Stimulated activated CD8-positive, alpha-beta memory T cell treated with anti-CD3 and anti-CD28 coated beads, Interleukin-4, amount 100 ng/mL, for 1 hour (primary cell): ENCODE data around the gene HBP1.
"Not testable (repeated sequence)": the region's sequence is repeated elsewhere in the genome, so short reads cannot be mapped to it uniquely, and the experiment has no call there.

Source experiments
- DNase-seq, 2 donors: peaks; one replicate each; pipeline ENCODE4 v3.0.0-alpha.2; 2020; ENCODE audit warnings: low read depth in 2 of 2, low spot score in 1 of 2

HBP1 gene

DNA sequence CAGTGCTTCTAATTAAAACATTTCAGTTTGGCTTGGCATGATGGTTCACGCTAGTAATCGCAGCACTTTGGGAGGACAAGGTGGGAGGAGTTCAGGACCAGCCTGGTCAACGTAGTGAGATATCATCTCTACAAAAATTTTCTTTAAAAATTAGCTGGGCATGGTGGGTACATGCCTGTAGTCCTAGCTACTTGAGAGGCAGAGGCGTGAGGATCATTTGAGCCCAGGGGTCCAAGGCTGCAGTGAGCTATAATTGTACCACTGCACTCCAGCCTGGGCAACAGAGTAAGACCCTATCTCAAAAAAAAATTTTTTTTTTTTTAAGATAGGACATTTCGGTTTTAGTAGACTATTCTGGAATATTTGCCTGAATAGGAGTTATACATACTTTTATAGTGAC is 12.4 kb downstream of the HBP1 start:
- DNase-seq = no peak

DNA sequence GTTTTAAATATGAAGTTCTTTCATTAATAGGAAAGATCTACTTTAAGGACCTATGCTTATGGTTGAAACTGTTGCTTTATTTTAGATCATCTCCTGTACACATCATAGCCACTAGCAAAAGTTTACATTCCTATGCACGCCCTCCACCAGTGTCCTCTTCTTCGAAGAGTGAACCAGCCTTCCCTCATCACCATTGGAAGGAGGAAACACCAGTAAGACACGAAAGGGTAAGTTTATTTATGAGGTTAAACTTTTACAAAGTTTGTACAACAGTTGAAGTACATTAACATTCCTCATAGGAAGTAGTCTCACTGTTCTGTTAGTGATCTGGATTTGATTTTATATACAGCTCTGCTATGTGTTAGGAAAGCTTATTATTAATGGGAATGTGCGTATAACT is 16.9 kb downstream of the HBP1 start:
- DNase-seq = no peak

DNA sequence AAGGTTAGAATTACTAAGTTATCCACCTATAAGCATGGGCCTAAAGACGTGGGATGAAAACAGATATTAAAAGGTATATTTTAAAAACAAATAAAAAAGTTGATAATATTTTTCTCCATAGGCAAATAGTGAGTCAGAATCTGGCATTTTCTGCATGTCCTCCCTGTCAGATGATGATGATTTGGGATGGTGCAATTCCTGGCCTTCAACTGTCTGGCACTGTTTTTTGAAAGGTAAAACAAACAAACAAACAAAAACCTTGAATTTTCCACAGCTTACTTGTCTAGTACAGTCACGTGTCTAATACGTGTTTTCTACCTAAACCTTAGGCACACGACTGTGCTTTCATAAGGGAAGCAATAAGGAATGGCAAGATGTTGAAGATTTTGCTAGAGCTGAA is 17.4 kb downstream of the HBP1 start:
- no peak for DNase-seq

DNA sequence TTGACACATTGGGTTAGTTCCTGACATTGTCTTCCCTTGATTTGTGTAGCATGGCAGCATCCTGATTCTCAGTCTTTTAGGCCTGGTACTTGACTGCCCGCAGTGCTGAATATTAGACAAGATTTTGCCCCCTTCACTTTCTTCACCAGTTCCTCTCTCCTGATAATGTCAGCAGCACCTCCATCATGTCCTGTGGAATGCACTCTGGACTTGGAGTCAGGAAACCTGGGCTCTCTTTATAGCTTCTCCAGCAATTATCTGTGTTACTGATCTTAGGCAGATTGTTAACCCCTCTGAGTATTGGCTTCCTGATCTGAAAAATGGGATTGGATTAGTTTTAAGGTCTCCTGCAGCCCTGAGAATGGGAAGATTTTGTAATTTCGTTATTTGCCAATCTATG is 19.0 kb downstream of the HBP1 start:
- DNase-seq = no peak

GRCh38 chr7:107190090-107190489 is 21.3 kb downstream of the HBP1 start:
- DNase-seq = no peak

- DNase-seq = no peak
Measured at GRCh38 chr7:107194052-107194451, 25.2 kb downstream of the HBP1 start.

DNA sequence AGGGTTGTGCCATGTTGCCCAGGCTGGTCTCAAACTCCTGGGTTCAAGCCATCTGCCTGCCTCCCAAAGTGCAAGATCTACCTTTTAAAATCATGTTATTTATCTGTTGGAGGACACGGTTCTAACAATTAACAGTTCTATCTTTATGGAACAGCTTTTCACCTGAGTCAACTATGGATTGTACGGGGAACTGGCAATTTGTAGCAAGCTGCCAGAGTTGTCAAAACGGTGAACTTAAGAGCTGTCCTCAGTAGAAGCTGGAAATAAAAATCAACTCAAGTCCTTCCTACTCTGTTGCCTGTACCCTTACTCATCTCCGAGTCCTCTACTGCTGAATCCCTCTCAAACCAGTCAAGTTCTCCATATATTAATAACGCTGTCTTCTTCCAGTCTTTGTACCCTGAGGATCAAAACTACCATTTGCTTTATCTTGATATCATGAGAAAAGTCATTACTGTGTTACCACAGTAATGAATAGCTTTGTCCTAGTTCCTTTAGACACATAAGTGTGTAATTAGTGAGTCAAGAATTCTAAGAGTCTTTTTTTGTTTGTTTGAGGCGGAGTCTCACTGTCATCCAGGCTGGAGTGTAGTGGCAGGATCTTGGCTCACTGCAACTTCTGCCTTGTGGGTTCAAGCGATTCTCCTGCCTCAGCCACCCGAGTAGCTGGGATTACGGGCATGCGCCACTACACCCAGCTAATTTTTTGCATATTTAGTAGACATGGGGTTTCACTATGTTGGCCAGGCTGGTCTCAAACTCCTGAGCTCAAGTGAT is 28.2 kb downstream of the HBP1 start:
- DNase-seq = no peak

- DNase-seq = no peak
Measured at GRCh38 chr7:107201795-107202450, 33.1 kb downstream of the HBP1 start.

DNA sequence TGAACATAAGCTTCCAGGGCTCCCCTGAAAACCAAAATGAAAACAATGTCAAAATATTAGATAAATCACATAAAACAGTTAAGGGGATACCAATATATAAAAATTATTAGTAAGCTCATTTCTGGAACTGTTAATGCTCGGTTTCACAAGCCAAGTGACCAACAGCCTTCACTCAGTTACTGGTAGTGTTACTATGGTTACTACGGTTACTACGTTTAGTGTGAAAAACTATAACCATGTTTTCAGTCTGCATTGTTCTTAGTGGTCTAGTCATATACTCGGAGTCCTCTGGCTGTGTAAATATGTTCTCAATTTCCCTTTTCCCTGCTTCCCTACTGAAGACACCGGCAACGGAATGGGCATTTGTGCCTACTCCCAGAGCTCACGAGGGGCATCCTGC is 34.8 kb downstream of the HBP1 start:
- no peak for DNase-seq

- no peak for DNase-seq
Measured at GRCh38 chr7:107206136-107206535, 37.3 kb downstream of the HBP1 start.

DNA sequence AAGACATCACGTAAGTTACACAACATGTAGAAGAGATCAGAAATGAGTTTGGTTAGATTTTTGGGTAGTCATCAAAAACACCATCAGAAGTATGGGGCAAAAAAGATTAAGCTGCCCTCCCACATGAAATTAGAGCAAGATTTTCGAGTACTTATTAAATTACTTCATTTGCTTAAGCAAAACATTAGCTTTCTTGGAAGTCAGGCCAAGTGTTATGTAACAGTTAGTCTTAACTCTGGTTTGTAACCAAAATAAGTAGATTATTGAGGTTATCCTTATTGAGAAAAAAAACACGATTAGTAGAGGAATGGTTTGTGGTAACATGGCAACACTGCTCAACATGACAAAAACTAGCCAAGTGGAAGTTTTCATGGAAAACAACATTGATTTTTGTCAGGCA is 37.9 kb downstream of the HBP1 start:
- no peak for DNase-seq

DNA sequence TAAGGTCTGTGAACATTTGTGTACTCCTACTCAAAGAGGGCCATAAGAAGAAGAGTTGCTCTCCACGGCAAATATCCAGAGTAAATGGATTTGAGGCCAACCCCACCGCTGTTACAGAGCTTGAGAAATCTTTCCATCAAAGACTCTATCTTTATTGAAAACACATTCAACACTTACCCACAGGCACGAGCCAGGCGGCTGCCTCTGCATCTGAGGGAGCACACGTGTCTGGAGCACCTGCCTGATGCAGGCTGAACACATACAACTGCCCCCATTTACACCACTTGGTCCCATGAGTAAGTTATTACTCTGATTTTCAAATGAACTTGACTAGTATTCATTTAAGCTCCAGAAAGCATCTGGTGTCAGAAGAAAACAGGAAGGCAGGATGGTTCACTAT is 38.7 kb downstream of the HBP1 start:
- DNase-seq = no peak

DNA sequence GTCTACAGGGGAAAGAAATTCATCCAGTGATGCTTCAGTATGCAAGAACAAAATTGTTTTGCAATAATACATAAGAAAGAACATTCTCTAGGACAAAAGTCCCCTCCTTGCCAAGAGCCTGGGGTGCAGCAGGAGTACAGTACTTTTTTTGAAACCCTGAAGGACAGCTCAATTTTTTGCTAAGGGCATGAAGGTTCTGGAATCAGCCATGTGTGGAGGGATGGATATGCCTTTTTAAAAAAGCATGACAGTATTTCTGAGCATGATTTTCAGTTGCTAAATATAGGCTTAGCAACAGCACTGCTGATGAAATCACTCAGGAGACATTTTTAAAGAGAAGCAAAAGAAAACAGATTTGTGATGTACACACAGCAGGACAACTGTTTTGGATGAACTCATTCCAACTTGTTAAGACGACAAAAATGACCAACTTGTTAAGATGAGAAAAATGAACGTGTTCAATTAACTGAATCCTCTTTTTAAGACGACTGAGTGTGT is 39.3 kb downstream of the HBP1 start:
- DNase-seq = no peak

- DNase-seq = no peak
Measured at GRCh38 chr7:107208563-107208962, 39.8 kb downstream of the HBP1 start.

- no peak for DNase-seq
Measured at GRCh38 chr7:107209565-107209964, 40.8 kb downstream of the HBP1 start.

GRCh38 chr7:107210400-107210799 is 41.6 kb downstream of the HBP1 start:
- no peak for DNase-seq

GRCh38 chr7:107212725-107213124 is 43.9 kb downstream of the HBP1 start:
- no peak for DNase-seq

GRCh38 chr7:107213193-107213788 is 44.5 kb downstream of the HBP1 start:
- no peak for DNase-seq

GRCh38 chr7:107213945-107214344 is 45.1 kb downstream of the HBP1 start:
- DNase-seq = no peak

DNA sequence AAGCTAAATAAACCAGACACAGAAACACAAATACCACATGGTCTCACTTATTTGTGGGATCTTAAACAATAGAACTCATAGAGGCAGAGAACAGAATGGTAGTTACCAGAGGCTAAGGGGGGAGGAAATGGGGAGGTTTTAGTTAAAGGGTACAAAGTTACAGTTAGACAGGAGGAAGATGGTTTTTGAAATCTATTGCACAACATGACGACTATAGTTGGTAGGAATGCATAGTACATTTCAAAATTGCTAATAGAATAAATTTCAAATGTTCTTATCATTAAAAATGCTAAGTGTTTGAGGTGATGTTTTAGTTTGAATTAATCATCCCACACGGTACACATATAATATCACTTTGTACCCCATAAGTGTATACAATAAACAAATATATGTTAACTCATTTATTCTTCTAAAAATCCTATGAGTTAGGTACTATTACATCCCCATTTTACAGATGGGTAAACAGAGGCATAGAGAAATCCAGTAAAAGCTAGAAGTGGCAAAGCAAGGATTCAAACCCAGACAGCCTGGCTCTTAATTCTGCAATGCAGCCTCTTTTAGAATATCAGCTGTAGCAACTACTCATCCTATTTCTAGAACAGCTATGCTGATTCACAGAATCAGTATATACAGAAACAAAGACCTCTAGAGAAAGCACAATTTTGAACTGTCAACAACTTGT is 50.9 kb downstream of the HBP1 start:
- no peak for DNase-seq

DNA sequence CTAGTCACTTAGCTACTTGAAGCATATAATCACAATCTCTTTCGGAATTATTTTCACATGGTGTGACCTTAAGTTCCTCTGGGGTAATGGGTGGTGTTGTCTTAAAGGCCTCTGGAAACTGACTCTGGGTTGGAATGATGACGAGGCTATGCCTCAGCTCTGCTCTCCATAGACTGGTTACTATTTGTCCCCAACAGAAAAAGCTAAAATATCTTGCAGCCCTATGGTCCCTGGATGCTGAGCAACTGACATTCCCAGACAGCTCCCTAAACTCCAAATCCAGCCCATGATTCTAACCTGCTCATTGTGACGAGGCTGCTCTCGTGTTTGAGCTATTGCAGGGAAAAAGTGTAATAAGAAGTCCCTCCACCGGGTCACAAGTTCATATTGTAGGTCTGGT is 51.6 kb downstream of the HBP1 start:
- no peak for DNase-seq

DNA sequence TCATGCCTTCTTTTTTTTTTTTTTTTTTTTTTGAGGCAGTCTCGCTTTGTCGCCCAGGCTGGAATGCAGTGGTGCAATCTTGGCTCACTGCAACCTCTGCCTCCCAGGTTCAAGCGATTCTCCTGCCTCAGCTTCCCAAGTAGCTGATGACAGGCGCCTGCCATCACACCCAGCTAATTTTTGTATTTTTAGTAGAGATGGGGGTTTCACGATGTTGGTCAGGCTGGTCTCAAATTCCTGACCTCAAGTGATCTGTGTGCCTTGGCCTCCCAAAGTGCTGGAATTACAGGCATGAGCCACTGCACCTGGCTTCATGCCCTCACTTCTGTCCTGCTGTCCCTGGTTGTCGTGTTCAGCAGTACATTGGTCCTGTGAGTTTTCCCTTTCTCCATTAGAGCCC is 52.0 kb downstream of the HBP1 start:
- not testable (repeated sequence) for DNase-seq
